HepG2 (cell line): ENCODE data around the gene ABHD4. TPM values are rescaled to one million over a fixed set of nuclear protein-coding genes. Genes with fewer than 3 reads are reported as not detected.

Experiments used
- AFF4 ChIP-seq: sonication (generic); formaldehyde crosslinking; IDR thresholded peaks from 2 replicates; pipeline ENCODE4 v1.4.0; 2020; ENCODE audit warnings: missing genetic modification reagents
- ARID3A ChIP-seq: IDR thresholded peaks from 2 replicates; pipeline ENCODE4 v1.6.1; 2012; ENCODE audit warnings: low read depth, low read length, improper control_type of control experiment
- BCLAF1 ChIP-seq: fragments of 450-650 bp; IDR thresholded peaks from 2 replicates; pipeline ENCODE4 v1.6.1; 2017; ENCODE audit warnings: mild to moderate bottlenecking
- E2F2 ChIP-seq: sonication (generic); formaldehyde crosslinking; IDR thresholded peaks from 2 replicates; pipeline ENCODE4 v1.4.0; 2020; ENCODE audit warnings: missing genetic modification reagents, borderline replicate concordance
- HBP1 ChIP-seq: IDR thresholded peaks from 2 replicates; pipeline ENCODE4 v1.6.1; 2016; ENCODE audit warnings: low read depth, control low read depth
- KLF15 ChIP-seq: sonication (generic); formaldehyde crosslinking; IDR thresholded peaks from 2 replicates; pipeline ENCODE4 v1.8.1; 2023; ENCODE audit warnings: borderline replicate concordance, mild to moderate bottlenecking, inconsistent platforms, missing genetic modification reagents, mixed read lengths
- KLF6 ChIP-seq: IDR thresholded peaks from 2 replicates; pipeline ENCODE4 v1.8.0; 2016; ENCODE audit warnings: missing biosample characterization, missing genetic modification reagents
- PITX1 ChIP-seq: sonication (generic); formaldehyde crosslinking; IDR thresholded peaks from 2 replicates; pipeline ENCODE4 v1.5.1; 2020; ENCODE audit warnings: mild to moderate bottlenecking, missing genetic modification reagents
- POLR2AphosphoS2 ChIP-seq: IDR thresholded peaks from 2 replicates; pipeline ENCODE4 v1.6.1; 2011; ENCODE audit warnings: low read depth, low read length, improper control_type of control experiment
- SSRP1 ChIP-seq: IDR thresholded peaks from 2 replicates; pipeline ENCODE4 v1.6.1; 2016; ENCODE audit warnings: control low read depth
- TRAFD1 ChIP-seq: sonication (generic); formaldehyde crosslinking; IDR thresholded peaks from 2 replicates; pipeline ENCODE4 v1.5.1; 2020; ENCODE audit warnings: missing genetic modification reagents, mild to moderate bottlenecking, borderline replicate concordance
- ZNF136 ChIP-seq: sonication (generic); formaldehyde crosslinking; IDR thresholded peaks from 2 replicates; pipeline ENCODE4 v1.8.1; 2022; ENCODE audit warnings: low read depth, mild to moderate bottlenecking, moderate library complexity, missing genetic modification reagents
- ZNF549 ChIP-seq: sonication (generic); formaldehyde crosslinking; IDR thresholded peaks from 2 replicates; pipeline ENCODE4 v1.5.0; 2020; ENCODE audit warnings: missing genetic modification reagents
- ZNF564 ChIP-seq: sonication (generic); formaldehyde crosslinking; IDR thresholded peaks from 2 replicates; pipeline ENCODE4 v1.8.1; 2023; ENCODE audit warnings: mild to moderate bottlenecking, missing genetic modification reagents
- polyA plus RNA-seq, 8 experiments: library from polyadenylated mRNA; depleted of rRNA in 3 of 8; stranded (reverse) in 7 of 8; unstranded in 1 of 8; fragments of >200 nt; fragmentation: Illumina TruSeq in 4 of 8; extraction: Trizol in 4 of 8; gene quantifications; 2 replicates each; pipeline versions ENCODE4 v1.2.1 to v1.2.3, GENCODE V29; 2011 to 2016; ENCODE audit warnings: low read depth in 4 of 8, missing spikeins in 1 of 8, mixed read lengths in 1 of 8; ENCODE audit not compliant: insufficient read depth in 1 of 8
- total RNA-seq, 5 experiments: library from RNA; depleted of rRNA; stranded (reverse); fragments of >200 nt; fragmentation: Illumina TruSeq; extraction: Trizol; gene quantifications; 2 replicates each; pipeline ENCODE4 v1.2.3, GENCODE V29; 2016; ENCODE audit warnings: low read depth in 1 of 5

Gene ABHD4
- total and polyA plus RNA-seq, 2 of the 13 experiments (the other 11 are each of a cell fraction or from before 2014, with no cell fraction given) = 16.1 to 47.5 TPM

GRCh38 chr14:22561661-22562579, 36.2 kb upstream of the ABHD4 start (continued):
- TF ChIP-seq KLF15 (CRISPR knock-in tag) (no peak), ARID3A (no peak), ZNF136 (CRISPR knock-in tag) (0 out of 2 replicates have a peak, but pooled peaks have one; percentile 67), TRAFD1 (CRISPR knock-in tag) (no peak), PITX1 (no peak), ZNF564 (CRISPR knock-in tag) (no peak; the same call in 1 of the 2 replicates), AFF4 (CRISPR knock-in tag) (0 out of 2 replicates have a peak, but pooled peaks have one; percentile 15), ZNF549 (no peak), E2F2 (CRISPR knock-in tag) (no peak), KLF6 (CRISPR knock-in tag) (no peak), HBP1 (CRISPR knock-in tag) (no peak), POLR2AphosphoS2 (no peak), SSRP1 (CRISPR knock-in tag) (no peak), BCLAF1 (no peak)
